Activated CD8-positive, alpha-beta memory T cell treated with anti-CD3 and anti-CD28 coated beads for 4 hours (primary cell): ENCODE data around the gene DHX15.

Source experiments
- DNase-seq, 2 donors: peaks; one replicate each; pipeline ENCODE4 v3.0.0-alpha.2; 2020; ENCODE audit warnings: low read depth in 2 of 2

The DHX15 gene

DNA sequence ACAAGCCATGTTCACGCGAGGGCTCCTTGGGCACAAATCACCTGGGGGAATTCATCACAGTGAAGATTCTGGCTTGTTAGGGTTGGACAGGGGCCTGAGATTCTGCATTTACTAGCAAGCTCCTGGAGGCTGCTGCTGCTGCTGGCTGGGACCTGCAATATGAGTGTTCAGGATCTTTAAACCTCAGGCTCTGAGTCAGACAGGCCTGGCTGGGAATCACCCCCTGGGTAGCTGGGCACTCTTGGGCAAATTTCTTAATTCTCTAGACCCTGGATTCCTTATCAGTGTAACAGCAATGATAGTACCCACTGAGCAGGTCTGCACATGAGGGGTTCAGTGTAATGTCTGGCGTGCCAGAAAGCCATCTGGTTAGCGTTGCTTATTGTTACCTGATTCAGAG is 101.5 kb downstream of the DHX15 start:
- DNase-seq, result no peak

DNA sequence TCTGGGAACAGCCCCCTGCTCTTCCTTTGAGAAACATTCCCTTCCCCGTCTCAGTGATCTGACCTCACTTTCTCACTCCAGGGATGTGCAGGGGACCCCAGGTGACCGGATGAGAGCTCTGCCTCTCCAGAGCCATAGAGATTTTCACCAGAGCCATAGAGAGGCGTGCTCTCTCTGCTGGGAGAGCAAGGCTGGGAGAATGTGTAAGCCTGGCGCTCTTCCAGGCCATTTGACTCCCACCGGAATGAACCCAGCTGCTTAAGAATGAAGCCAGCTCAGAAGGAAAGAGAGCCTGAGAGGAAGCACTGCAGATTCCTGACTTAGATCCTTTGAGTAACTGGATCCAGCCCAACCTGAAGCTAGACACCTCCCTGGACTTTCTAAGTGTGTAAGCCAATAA is 106.4 kb downstream of the DHX15 start:
- DNase-seq, result no peak
